Sigmoid colon (tissue), 4 donors: ENCODE data around the gene MEAF6.

Experiments
- EP300 ChIP-seq, 4 donors: sonication (generic); formaldehyde crosslinking; IDR thresholded peaks; one replicate each; pipeline ENCODE4 v1.6.1; 2017; ENCODE audit warnings: antibody characterized with exemption in 4 of 4
- POLR2A ChIP-seq, 2 donors: fragments of 450-650 bp; IDR thresholded peaks; one replicate each; pipeline ENCODE4 v1.6.1; 2016; ENCODE audit warnings: antibody characterized with exemption in 2 of 2, mild to moderate bottlenecking in 2 of 2, moderate library complexity in 2 of 2
- POLR2AphosphoS5 ChIP-seq, 4 donors: sonication (generic); formaldehyde crosslinking; IDR thresholded peaks; one replicate each; pipeline ENCODE4 v1.6.1; 2017; ENCODE audit warnings: antibody characterized with exemption in 4 of 4
- TF ChIP-seq, protein P1 (sequence below), 4 experiments: fragments of 450-650 bp in 3 of 4; fragments of 200-600 bp in 1 of 4; IDR thresholded peaks; one replicate each; pipeline ENCODE4 v1.5.1; 2016 to 2019; ENCODE audit warnings: antibody characterized with exemption in 4 of 4, mild to moderate bottlenecking in 3 of 4, moderate library complexity in 2 of 4

DNA sequence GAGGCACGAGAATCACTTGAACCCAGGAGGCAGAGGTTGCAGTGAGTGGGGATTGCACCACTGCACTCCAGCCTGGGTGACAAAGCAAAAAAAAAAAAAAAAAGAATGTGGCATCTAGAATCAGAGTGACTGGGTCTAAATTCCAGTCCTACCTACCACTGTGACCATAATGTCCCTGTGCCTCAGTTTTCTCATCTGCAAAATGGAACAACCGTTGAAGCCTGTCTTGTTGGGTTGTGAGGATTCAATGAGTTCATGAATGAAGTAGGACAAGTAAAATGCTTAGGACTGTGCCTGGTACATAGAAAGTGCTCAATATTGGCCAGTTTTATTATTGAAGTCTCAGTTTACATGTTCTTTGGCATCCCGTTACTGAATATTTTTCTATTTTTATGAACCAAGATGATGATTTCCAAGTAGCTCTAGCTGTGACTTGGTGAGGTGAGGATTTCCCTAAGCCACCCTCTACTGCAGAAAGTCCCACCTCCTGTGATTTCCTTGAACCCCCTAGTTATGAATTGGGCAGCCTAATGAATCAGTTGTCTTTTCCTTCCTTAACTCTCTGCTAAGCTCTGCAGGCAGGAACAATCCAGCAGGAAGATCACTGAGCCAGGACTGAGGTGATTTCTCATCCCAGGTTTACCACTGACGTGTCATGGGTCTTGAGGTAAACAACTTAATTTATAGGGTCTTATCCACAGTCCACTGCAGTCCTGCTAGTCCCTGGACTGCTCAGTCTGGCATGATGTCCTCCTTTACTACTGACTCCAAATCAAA lies 18.9 kb upstream of the MEAF6 start:
- TF ChIP-seq, protein P1, sequence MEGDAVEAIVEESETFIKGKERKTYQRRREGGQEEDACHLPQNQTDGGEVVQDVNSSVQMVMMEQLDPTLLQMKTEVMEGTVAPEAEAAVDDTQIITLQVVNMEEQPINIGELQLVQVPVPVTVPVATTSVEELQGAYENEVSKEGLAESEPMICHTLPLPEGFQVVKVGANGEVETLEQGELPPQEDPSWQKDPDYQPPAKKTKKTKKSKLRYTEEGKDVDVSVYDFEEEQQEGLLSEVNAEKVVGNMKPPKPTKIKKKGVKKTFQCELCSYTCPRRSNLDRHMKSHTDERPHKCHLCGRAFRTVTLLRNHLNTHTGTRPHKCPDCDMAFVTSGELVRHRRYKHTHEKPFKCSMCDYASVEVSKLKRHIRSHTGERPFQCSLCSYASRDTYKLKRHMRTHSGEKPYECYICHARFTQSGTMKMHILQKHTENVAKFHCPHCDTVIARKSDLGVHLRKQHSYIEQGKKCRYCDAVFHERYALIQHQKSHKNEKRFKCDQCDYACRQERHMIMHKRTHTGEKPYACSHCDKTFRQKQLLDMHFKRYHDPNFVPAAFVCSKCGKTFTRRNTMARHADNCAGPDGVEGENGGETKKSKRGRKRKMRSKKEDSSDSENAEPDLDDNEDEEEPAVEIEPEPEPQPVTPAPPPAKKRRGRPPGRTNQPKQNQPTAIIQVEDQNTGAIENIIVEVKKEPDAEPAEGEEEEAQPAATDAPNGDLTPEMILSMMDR (IDR thresholded peaks at IDR 0.05): no peak
- TF ChIP-seq POLR2A (IDR thresholded peaks at IDR 0.05) (no peak), POLR2AphosphoS5 (IDR thresholded peaks at IDR 0.05) (no peak), EP300 (IDR thresholded peaks at IDR 0.05) (no peak)
